Trophoblast cell (in vitro differentiated cells and primary cell): Measurements from ENCODE around the gene APOBEC3G.

Experiments
- DNase-seq, 2 donors: peaks; one replicate each; pipeline ENCODE4 v3.0.0-alpha.2; 2016
- H2AFZ ChIP-seq: 2 replicates; pipeline ENCODE4 v1.6.1; 2013; ENCODE audit warnings: low read length, moderate library complexity, mild to moderate bottlenecking; ENCODE audit not compliant: insufficient read depth, poor library complexity
- H2AK5ac ChIP-seq: 2 replicates; pipeline ENCODE4 v1.6.1; 2013; ENCODE audit warnings: mild to moderate bottlenecking, low read length
- H2BK120ac ChIP-seq: 2 replicates; pipeline ENCODE4 v1.6.1; 2013; ENCODE audit warnings: low read length, mild to moderate bottlenecking, moderate library complexity; ENCODE audit not compliant: insufficient read depth, poor library complexity
- H2BK12ac ChIP-seq: 2 replicates; pipeline ENCODE4 v1.6.1; 2013; ENCODE audit warnings: mild to moderate bottlenecking, low read length, moderate library complexity
- H2BK5ac ChIP-seq: 2 replicates; pipeline ENCODE4 v1.6.1; 2013; ENCODE audit warnings: low read length, low read depth, moderate library complexity, mild to moderate bottlenecking; ENCODE audit not compliant: poor library complexity
- H3K14ac ChIP-seq: 2 replicates; pipeline ENCODE4 v1.6.1; 2013; ENCODE audit warnings: mild to moderate bottlenecking, low read length
- H3K18ac ChIP-seq: 2 replicates; pipeline ENCODE4 v1.6.1; 2013; ENCODE audit warnings: mild to moderate bottlenecking, low read length
- H3K23ac ChIP-seq: 2 replicates; pipeline ENCODE4 v1.6.1; 2013; ENCODE audit warnings: low read length
- H3K27ac ChIP-seq: 2 replicates; pipeline ENCODE4 v1.5.1; 2013; ENCODE audit warnings: low read depth, mild to moderate bottlenecking, inconsistent platforms, low read length, moderate library complexity
- H3K27me3 ChIP-seq: 2 replicates; pipeline ENCODE4 v1.6.1; 2013; ENCODE audit warnings: inconsistent platforms, mild to moderate bottlenecking, low read length, moderate library complexity; ENCODE audit not compliant: insufficient read depth
- H3K36me3 ChIP-seq, 2 experiments: 1 replicate in 1 of 2; 2 replicates in 1 of 2; pipeline ENCODE4 v1.6.1; 2013; ENCODE audit warnings: low read length in 2 of 2, mild to moderate bottlenecking in 2 of 2, moderate library complexity in 1 of 2; ENCODE audit not compliant: insufficient read depth in 2 of 2, control insufficient read depth in 1 of 2
- H3K4ac ChIP-seq: 2 replicates; pipeline ENCODE4 v1.6.1; 2013; ENCODE audit warnings: low read depth, mild to moderate bottlenecking, low read length, moderate library complexity
- H3K4me1 ChIP-seq, 2 experiments: 1 replicate in 1 of 2; 2 replicates in 1 of 2; pipeline ENCODE4 v1.6.1; 2013; ENCODE audit warnings: low read length in 2 of 2, mild to moderate bottlenecking in 2 of 2, moderate library complexity in 1 of 2; ENCODE audit not compliant: insufficient read depth in 2 of 2, control insufficient read depth in 1 of 2
- H3K4me2 ChIP-seq: 2 replicates; pipeline ENCODE4 v1.6.1; 2013; ENCODE audit warnings: inconsistent platforms, mild to moderate bottlenecking, low read length, moderate library complexity
- H3K4me3 ChIP-seq: 2 replicates; pipeline ENCODE4 v1.5.1; 2013; ENCODE audit warnings: mild to moderate bottlenecking, low read depth, low read length, inconsistent platforms
- H3K79me1 ChIP-seq: one replicate; pipeline ENCODE4 v1.6.1; 2013; ENCODE audit warnings: low read length
- H3K79me2 ChIP-seq: 2 replicates; pipeline ENCODE4 v1.6.1; 2013; ENCODE audit warnings: low read length, mild to moderate bottlenecking; ENCODE audit not compliant: control insufficient read depth, insufficient read depth, poor library complexity
- H3K9ac ChIP-seq: 2 replicates; pipeline ENCODE4 v1.6.1; 2013; ENCODE audit warnings: mild to moderate bottlenecking, low read length
- H3K9me3 ChIP-seq: 2 replicates; pipeline ENCODE4 v1.6.1; 2013; ENCODE audit warnings: low read depth, mild to moderate bottlenecking, control low read depth, inconsistent platforms, low read length; ENCODE audit not compliant: insufficient read depth
- H4K12ac ChIP-seq: 2 replicates; pipeline ENCODE4 v1.6.1; 2013; ENCODE audit warnings: low read depth, mild to moderate bottlenecking, low read length, moderate library complexity
- H4K8ac ChIP-seq: 2 replicates; pipeline ENCODE4 v1.6.1; 2013; ENCODE audit warnings: low read depth, mild to moderate bottlenecking, low read length, moderate library complexity
- H4K91ac ChIP-seq: one replicate; pipeline ENCODE4 v1.6.1; 2013; ENCODE audit warnings: low read depth, mild to moderate bottlenecking, low read length, moderate library complexity
- WGBS: extraction: QIAGEN DNeasy Blood & Tissue Kit; methylation state at CpG from one replicate; pipeline ENCODE4 v1.1.7; 2013; ENCODE audit warnings: missing lambda C conversion rate; ENCODE audit not compliant: insufficient read length, insufficient coverage; ENCODE audit errors: extremely low coverage; 5-methylcytosine and 5-hydroxymethylcytosine counted together

Gene APOBEC3G

DNA sequence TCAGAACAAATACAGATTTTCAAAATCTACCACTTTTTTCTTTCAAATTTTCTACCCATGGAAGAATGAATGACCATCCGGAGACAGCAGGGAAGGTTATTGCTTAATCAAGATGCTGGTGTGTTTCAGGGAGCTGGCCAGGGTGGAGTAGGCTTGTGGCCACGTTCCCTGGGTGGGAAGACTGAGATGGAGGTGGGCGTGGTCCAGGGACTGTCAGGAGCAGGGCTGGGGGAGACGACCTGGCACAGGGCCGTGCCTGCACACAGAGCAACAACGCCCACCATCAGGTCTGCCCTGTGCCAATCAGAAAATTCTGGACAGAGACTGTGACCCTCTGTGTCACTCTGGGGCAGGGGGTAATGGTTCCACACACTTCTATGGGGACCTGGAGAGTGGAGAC lies 12.9 kb downstream of the APOBEC3G start:
- Histone ChIP-seq H4K12ac (no peak overlapping the region), H2BK12ac (no peak overlapping the region), H3K9me3 (no peaks in the 10 kb centered on the region), H2BK5ac (no peak overlapping the region), H3K27ac (no peak overlapping the region), H2BK120ac (no peak overlapping the region), H3K18ac (no peak overlapping the region), H3K4me3 (no peak overlapping the region), H3K4me2 (no peak overlapping the region), H3K4me1 (peaks cover 2 to 3% of the 10 kb centered on the region in 2 experiments), H3K79me2 (no peaks in the 10 kb centered on the region), H3K23ac (no peak overlapping the region), H4K8ac (no peak overlapping the region), H3K79me1 (no peaks in the 10 kb centered on the region), H2AFZ (no peak overlapping the region), H3K36me3 (no peaks in the 10 kb centered on the region), H3K27me3 (no peaks in the 10 kb centered on the region), H3K4ac (no peak overlapping the region), H3K14ac (no peak overlapping the region), H3K9ac (no peak overlapping the region), H2AK5ac (no peak overlapping the region), H4K91ac (no peak overlapping the region)
- no CpG with 5 or more reads among the region's 6 CpGs for WGBS
- DNase-seq, result no peak

DNA sequence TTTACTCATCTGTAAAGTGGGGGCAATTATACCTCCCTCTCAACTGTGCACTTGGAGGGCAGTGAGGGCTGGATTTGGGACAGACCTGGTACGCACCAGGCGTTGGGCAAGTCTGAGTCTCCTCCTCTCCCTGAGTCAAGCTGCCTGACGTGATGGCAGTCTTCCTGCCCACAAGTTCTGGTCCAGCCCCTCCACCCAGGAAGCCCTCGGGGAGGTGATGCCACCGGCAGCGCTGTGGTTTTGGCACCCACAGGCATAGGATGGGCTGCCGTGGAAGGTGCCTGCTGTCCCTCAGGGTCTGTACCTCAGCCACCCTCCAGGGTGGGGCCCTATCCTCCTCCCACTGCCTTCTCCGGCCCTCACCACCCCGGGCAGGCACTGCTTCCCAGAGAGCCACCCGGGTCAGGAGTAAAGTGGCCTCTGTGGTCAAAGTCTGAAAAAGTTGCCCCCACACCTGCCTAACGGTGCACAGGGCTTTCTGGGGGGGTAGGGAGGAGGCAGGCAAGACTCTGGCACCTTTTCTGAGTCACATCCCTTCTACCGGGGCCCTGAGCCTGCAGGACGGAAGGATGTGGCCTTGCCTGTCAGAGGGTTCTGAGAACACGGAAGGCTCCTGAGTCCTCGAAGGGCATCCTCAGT lies 13.5 kb downstream of the APOBEC3G start:
- Histone ChIP-seq H3K36me3 (no peaks in the 10 kb centered on the region), H3K9me3 (no peaks in the 10 kb centered on the region), H2BK12ac (no peak overlapping the region), H2BK120ac (no peak overlapping the region), H3K27ac (no peak overlapping the region), H3K23ac (no peak overlapping the region), H2BK5ac (no peak overlapping the region), H2AFZ (no peak overlapping the region), H3K27me3 (no peaks in the 10 kb centered on the region), H3K18ac (no peak overlapping the region), H3K79me1 (no peaks in the 10 kb centered on the region), H3K4me1 (peaks cover 2 to 3% of the 10 kb centered on the region in 2 experiments), H4K91ac (no peak overlapping the region), H3K4me2 (no peak overlapping the region), H4K12ac (no peak overlapping the region), H3K4ac (no peak overlapping the region), H3K9ac (no peak overlapping the region), H3K14ac (no peak overlapping the region), H2AK5ac (no peak overlapping the region), H4K8ac (no peak overlapping the region), H3K79me2 (no peaks in the 10 kb centered on the region), H3K4me3 (no peak overlapping the region)
- no peak for DNase-seq
- WGBS, result no CpG with 5 or more reads among the region's 15 CpGs

DNA sequence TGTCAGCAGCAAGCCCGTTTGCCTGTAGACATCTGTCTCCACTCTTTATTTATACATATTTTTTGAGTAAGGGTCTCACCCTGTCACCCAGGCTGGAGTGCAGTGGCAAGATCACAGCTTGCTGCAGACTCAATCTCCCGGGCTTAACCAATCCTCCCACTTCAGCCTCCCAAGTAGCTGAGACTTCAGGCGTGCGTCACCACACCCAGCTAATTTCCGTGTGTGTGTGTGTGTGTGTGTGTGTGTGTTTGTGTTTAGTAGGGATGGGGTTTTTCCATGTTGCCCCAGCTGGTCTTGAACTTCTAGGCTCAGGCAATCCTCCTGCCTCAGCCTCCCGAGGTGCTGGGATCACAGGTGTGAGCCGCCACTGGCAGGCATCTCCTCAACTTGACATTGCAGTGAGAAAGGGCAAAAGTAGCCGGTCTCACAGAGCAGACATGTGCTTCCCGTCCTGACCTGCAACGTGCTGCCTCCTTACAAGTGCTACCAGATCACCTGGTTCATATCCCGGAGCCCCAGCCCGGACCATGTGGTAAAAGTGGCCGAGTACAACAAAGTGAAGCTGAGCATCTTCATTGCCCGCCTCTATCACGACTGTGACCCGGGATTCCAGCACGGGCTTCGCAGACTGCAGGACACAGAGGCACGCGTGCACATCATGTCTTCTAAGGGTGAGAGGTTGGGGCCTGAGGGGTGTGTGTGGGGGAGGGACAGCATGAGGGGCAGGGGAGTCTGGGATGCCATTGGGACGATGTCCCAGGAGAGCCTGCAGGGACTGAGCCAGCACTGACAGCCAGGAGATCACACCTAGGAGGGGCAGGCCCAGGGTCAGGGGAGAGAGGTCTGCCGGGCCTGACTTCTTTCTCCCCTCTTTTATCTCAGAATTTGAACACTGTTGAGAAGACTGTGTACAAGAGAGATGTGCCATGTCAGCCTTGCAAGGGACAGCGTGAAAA lies 14.3 kb downstream of the APOBEC3G start:
- H3K18ac ChIP-seq, result no peak overlapping the region
- H2BK120ac ChIP-seq, result no peak overlapping the region
- no peak overlapping the region for H2AK5ac ChIP-seq
- no peak overlapping the region for H2BK12ac ChIP-seq
- no CpG with 5 or more reads among the region's 23 CpGs for WGBS
- no peak overlapping the region for H3K27ac ChIP-seq
- H2BK5ac ChIP-seq, result no peak overlapping the region
- H2AFZ ChIP-seq, result no peak overlapping the region
- no peak overlapping the region for H3K4me2 ChIP-seq
- no peak for DNase-seq
- no peak overlapping the region for H3K14ac ChIP-seq
- no peak overlapping the region for H3K23ac ChIP-seq
- no peaks in the 10 kb centered on the region for H3K79me1 ChIP-seq
- H4K12ac ChIP-seq, result no peak overlapping the region
- H4K91ac ChIP-seq, result no peak overlapping the region
- no peaks in the 10 kb centered on the region for H3K27me3 ChIP-seq
- peaks cover 2 to 3% of the 10 kb centered on the region in 2 experiments for H3K4me1 ChIP-seq
- no peaks in the 10 kb centered on the region for H3K9me3 ChIP-seq
- H3K4me3 ChIP-seq, result no peak overlapping the region
- H3K79me2 ChIP-seq, result no peaks in the 10 kb centered on the region
- no peak overlapping the region for H3K9ac ChIP-seq
- no peak overlapping the region for H4K8ac ChIP-seq
- no peaks in the 10 kb centered on the region for H3K36me3 ChIP-seq
- no peak overlapping the region for H3K4ac ChIP-seq

DNA sequence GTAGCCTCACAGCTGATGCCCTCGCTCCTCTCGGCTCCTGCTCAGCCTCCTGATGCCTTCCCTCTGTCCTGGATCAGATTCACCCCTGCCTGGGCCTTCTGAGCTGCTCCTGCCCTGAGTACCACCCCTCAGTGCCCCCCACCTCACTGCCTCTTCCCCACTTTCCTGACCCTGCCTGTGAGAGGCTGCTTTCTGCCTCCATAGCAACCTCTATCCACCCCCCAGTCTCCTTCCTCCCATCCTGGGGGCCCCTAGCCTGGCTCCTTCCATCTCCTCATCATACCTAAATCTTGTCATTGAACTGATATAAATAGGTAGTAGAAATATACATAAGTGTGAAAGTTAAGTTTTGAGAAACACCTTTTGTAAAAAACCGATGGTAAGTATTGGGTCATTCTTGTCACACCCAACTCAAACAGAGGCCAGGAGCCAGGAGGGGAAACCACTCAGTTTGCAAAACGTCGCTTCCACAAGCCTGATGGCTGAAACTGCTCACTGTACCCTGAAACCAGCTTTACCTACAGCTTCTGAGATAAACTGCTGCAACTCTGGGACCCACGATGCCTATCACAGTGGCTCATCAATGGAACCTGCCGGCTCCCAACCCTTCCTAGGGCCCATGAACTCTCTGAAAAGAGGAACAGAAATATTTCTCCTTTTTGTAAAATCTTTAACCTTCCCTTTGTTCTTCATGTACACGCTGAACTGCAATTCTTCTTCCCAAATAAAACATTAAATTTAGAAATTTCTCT lies 15.2 kb downstream of the APOBEC3G start:
- no peak overlapping the region for H3K4ac ChIP-seq
- no peaks in the 10 kb centered on the region for H3K36me3 ChIP-seq
- no peak overlapping the region for H2BK12ac ChIP-seq
- no peak overlapping the region for H4K91ac ChIP-seq
- peaks cover 5% of the 10 kb centered on the region for H3K79me1 ChIP-seq
- no peak for DNase-seq
- no CpG with 5 or more reads among the region's 8 CpGs for WGBS
- H3K9ac ChIP-seq, result no peak overlapping the region
- H3K4me3 ChIP-seq, result no peak overlapping the region
- H3K18ac ChIP-seq, result no peak overlapping the region
- no peak overlapping the region for H2AK5ac ChIP-seq
- H2BK120ac ChIP-seq, result no peak overlapping the region
- H3K79me2 ChIP-seq, result peaks cover 2% of the 10 kb centered on the region
- no peaks in the 10 kb centered on the region for H3K9me3 ChIP-seq
- no peak overlapping the region for H3K23ac ChIP-seq
- H2BK5ac ChIP-seq, result no peak overlapping the region
- no peak overlapping the region for H3K27ac ChIP-seq
- no peak overlapping the region for H3K14ac ChIP-seq
- H3K4me1 ChIP-seq, result peaks cover 7 to 9% of the 10 kb centered on the region in 2 experiments
- no peaks in the 10 kb centered on the region for H3K27me3 ChIP-seq
- no peak overlapping the region for H4K12ac ChIP-seq
- H2AFZ ChIP-seq, result no peak overlapping the region
- H3K4me2 ChIP-seq, result no peak overlapping the region
- no peak overlapping the region for H4K8ac ChIP-seq
